Adipocyte (in vitro differentiated cells): ENCODE results near the gene CYBB.

Experiments used
- DNase-seq: peaks from one replicate; pipeline ENCODE4 v3.0.0-alpha.2; 2015; ENCODE audit warnings: low read depth
- H3K27me3 ChIP-seq: replicated peaks from 2 replicates; pipeline ENCODE4 v1.7.0; 2013; ENCODE audit warnings: mild to moderate bottlenecking, low read length, moderate library complexity; ENCODE audit not compliant: control insufficient read depth, insufficient read depth
- H3K36me3 ChIP-seq: 2 replicates; pipeline ENCODE4 v1.7.0; 2013; ENCODE audit warnings: low read length, mild to moderate bottlenecking, moderate library complexity; ENCODE audit not compliant: control insufficient read depth, insufficient read depth, severe bottlenecking
- H3K4me1 ChIP-seq: 2 replicates; pipeline ENCODE4 v1.7.0; 2013; ENCODE audit warnings: mild to moderate bottlenecking, low read length, moderate library complexity; ENCODE audit not compliant: control insufficient read depth, insufficient read depth
- H3K4me3 ChIP-seq: 2 replicates; pipeline ENCODE4 v1.7.0; 2013; ENCODE audit warnings: mild to moderate bottlenecking, low read length, moderate library complexity
- H3K9ac ChIP-seq: 2 replicates; pipeline ENCODE4 v1.7.0; 2013; ENCODE audit warnings: mild to moderate bottlenecking, low read length, moderate library complexity
- H3K9me3 ChIP-seq: 2 replicates; pipeline ENCODE4 v1.7.0; 2013; ENCODE audit warnings: mild to moderate bottlenecking, low read length, moderate library complexity; ENCODE audit not compliant: control insufficient read depth

The CYBB gene

GRCh38 chrX:37816766-37817165, 36.9 kb downstream of the CYBB start:
- no peak for DNase-seq
- no peak overlapping the region for H3K4me3 ChIP-seq
- no peak overlapping the region for H3K9ac ChIP-seq
- no peaks in the 10 kb centered on the region for H3K36me3 ChIP-seq
- no peaks in the 10 kb centered on the region for H3K4me1 ChIP-seq
- H3K9me3 ChIP-seq: no peaks in the 10 kb centered on the region
- H3K27me3 ChIP-seq: peaks cover 42% of the 10 kb centered on the region

GRCh38 chrX:37817176-37817575, 37.3 kb downstream of the CYBB start:
- Histone ChIP-seq H3K4me3 (no peak overlapping the region), H3K27me3 (peaks cover 38% of the 10 kb centered on the region), H3K9ac (no peak overlapping the region), H3K4me1 (no peaks in the 10 kb centered on the region), H3K9me3 (no peaks in the 10 kb centered on the region), H3K36me3 (no peaks in the 10 kb centered on the region)
- no peak for DNase-seq

- H3K36me3 ChIP-seq: no peaks in the 10 kb centered on the region
- H3K4me1 ChIP-seq: no peaks in the 10 kb centered on the region
- no peak overlapping the region for H3K9ac ChIP-seq
- DNase-seq: no peak
- no peak overlapping the region for H3K4me3 ChIP-seq
- peaks cover 36% of the 10 kb centered on the region for H3K27me3 ChIP-seq
- H3K9me3 ChIP-seq: no peaks in the 10 kb centered on the region
These were observed 37.7 kb downstream of the CYBB start for GRCh38 chrX:37817579-37817978.

GRCh38 chrX:37818031-37818430, 38.2 kb downstream of the CYBB start:
- H3K9me3 ChIP-seq: no peaks in the 10 kb centered on the region
- H3K27me3 ChIP-seq: peaks cover 36% of the 10 kb centered on the region
- no peaks in the 10 kb centered on the region for H3K4me1 ChIP-seq
- no peaks in the 10 kb centered on the region for H3K36me3 ChIP-seq
- no peak for DNase-seq
- H3K4me3 ChIP-seq: no peak overlapping the region
- H3K9ac ChIP-seq: no peak overlapping the region

GRCh38 chrX:37820646-37821045, 40.8 kb downstream of the CYBB start:
- H3K9me3 ChIP-seq: no peaks in the 10 kb centered on the region
- no peaks in the 10 kb centered on the region for H3K4me1 ChIP-seq
- no peak overlapping the region for H3K9ac ChIP-seq
- no peak for DNase-seq
- H3K36me3 ChIP-seq: no peaks in the 10 kb centered on the region
- no peak overlapping the region for H3K4me3 ChIP-seq
- peaks cover 41% of the 10 kb centered on the region for H3K27me3 ChIP-seq

- Histone ChIP-seq H3K27me3 (peaks cover 26% of the 10 kb centered on the region), H3K4me3 (no peak overlapping the region), H3K36me3 (no peaks in the 10 kb centered on the region)
These were observed 44.8 kb downstream of the CYBB start for GRCh38 chrX:37824491-37825214.

GRCh38 chrX:37825215-37825842, 45.5 kb downstream of the CYBB start:
- no peaks in the 10 kb centered on the region for H3K36me3 ChIP-seq
- DNase-seq: peak; percentile 67
- no peak overlapping the region for H3K4me3 ChIP-seq
- H3K9me3 ChIP-seq: no peaks in the 10 kb centered on the region
- peaks cover 24% of the 10 kb centered on the region for H3K27me3 ChIP-seq
- no peak overlapping the region for H3K9ac ChIP-seq
- H3K4me1 ChIP-seq: no peaks in the 10 kb centered on the region

More at GRCh38 chrX:37824491-37825214, 44.8 kb downstream of the CYBB start:
- DNase-seq: no peak
- Histone ChIP-seq H3K9ac (no peak overlapping the region), H3K4me1 (no peaks in the 10 kb centered on the region), H3K9me3 (no peaks in the 10 kb centered on the region)

GRCh38 chrX:37829721-37830120, 49.9 kb downstream of the CYBB start:
- H3K4me1 ChIP-seq: no peaks in the 10 kb centered on the region
- peaks cover 6% of the 10 kb centered on the region for H3K27me3 ChIP-seq
- H3K9me3 ChIP-seq: no peaks in the 10 kb centered on the region
- no peaks in the 10 kb centered on the region for H3K36me3 ChIP-seq
- H3K9ac ChIP-seq: no peak overlapping the region
- no peak overlapping the region for H3K4me3 ChIP-seq
- no peak for DNase-seq

GRCh38 chrX:37830371-37830770, 50.5 kb downstream of the CYBB start:
- Histone ChIP-seq H3K9me3 (no peaks in the 10 kb centered on the region), H3K4me1 (no peaks in the 10 kb centered on the region), H3K27me3 (peaks cover 6% of the 10 kb centered on the region), H3K9ac (no peak overlapping the region), H3K4me3 (no peak overlapping the region), H3K36me3 (no peaks in the 10 kb centered on the region)
- DNase-seq: peak; percentile 60

- no peaks in the 10 kb centered on the region for H3K9me3 ChIP-seq
- H3K9ac ChIP-seq: no peak overlapping the region
- H3K4me1 ChIP-seq: no peaks in the 10 kb centered on the region
- no peak for DNase-seq
- H3K36me3 ChIP-seq: peaks cover 5% of the 10 kb centered on the region
- no peak overlapping the region for H3K4me3 ChIP-seq
- no peaks in the 10 kb centered on the region for H3K27me3 ChIP-seq
These were observed 55.1 kb downstream of the CYBB start for GRCh38 chrX:37834937-37835336.

GRCh38 chrX:37840931-37841330, 61.1 kb downstream of the CYBB start:
- H3K36me3 ChIP-seq: peaks cover 11% of the 10 kb centered on the region
- H3K4me1 ChIP-seq: no peaks in the 10 kb centered on the region
- no peak for DNase-seq
- H3K4me3 ChIP-seq: no peak overlapping the region
- no peak overlapping the region for H3K9ac ChIP-seq
- H3K27me3 ChIP-seq: no peaks in the 10 kb centered on the region
- H3K9me3 ChIP-seq: no peaks in the 10 kb centered on the region
